Measurements from ENCODE around the gene CDK19. TPM values are rescaled to one million over a fixed set of nuclear protein-coding genes. Genes with fewer than 3 reads are reported as not detected.

The CDK19 gene
- total and polyA plus RNA-seq, 10 of the 15 experiments (the other 5 are each of a cell fraction or from before 2014, with no cell fraction given): 4.6 to 21.4 (median 12.4) TPM

DNA sequence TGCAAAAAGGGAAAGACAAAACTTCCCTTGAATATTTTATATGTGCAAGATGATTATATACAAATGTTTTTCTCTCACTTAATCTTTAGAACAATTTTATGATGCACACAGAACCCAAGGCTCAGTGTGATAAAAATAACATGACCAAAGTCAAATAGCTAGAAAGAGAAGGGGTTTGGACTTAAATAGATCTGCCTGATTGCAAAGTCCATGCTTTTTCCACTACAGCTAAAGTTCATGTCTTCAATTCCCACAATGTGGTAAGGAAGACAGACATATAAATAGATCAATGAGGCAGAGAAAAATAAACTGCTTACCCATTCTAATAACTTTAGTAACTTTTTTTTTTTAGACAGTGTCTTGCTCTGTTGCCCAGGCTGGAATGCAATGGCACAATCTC, 143.8 kb downstream of the CDK19 start:
- no peaks in the 10 kb centered on the region for H4K20me1 ChIP-seq (ENCODE audit: control insufficient read depth, insufficient read depth)
- POLR2A ChIA-PET: interaction anchor here (0.6 kb wide), 1 partner anchor 278 kb away, joined by 3 read pairs; no protein-coding TSS in a partner anchor
- intact Hi-C loops (cut with micrococcal nuclease; ENCODE audit: unreplicated experiment): no loop called here

DNA sequence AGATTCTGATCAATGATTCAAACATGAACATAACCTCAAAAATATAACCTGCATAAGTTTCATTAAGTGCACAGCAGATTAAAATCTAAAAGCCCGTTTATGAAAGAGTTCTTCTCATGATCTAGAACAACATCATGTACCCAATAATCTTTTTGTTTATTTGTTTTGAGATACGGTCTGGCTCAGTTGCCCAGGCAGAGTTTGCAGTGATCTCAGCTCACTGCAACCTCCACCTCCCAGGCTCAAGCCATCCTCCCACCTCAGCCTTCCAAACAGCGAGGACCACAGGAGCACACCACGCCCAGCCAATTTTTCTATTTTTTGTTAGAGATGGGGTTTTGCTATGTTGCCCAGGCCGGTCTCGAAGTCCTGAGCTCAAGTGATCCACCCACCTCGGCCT, 149.7 kb downstream of the CDK19 start:
- no peak for FAIRE-seq
- WGBS (ENCODE audit: insufficient coverage, insufficient replicate concordance, low lambda C conversion rate, missing lambda C conversion rate): 99% methylated on average over 7 of the region's 7 CpGs
- ChIA-PET SMC1A (ENCODE audit: uncharacterized antibody, unreplicated experiment) (interaction anchor here (0.6 to 0.7 kb wide), 2 partner anchors 24 to 117 kb away, joined by 3 read pairs; no protein-coding TSS in a partner anchor), POLR2A (no interaction called here), RAD21 (ENCODE audit: unreplicated experiment) (interaction anchor here (2.4 kb wide), 1 partner anchor 16 kb away, joined by 6 read pairs; no protein-coding TSS in a partner anchor), CTCF (interaction anchor here (0.8 to 1.6 kb wide), 4 partner anchors 14 to 245 kb away, joined by 3 to 5 read pairs (median 4); no protein-coding TSS in a partner anchor)
- DNase-seq (ENCODE audit: low read depth, low spot score): no peak
- Histone ChIP-seq H3K9me3 (replicated peaks; ENCODE audit: control insufficient read depth, insufficient read depth, low read length) (peaks cover 2% of the 10 kb centered on the region; the same call in 2 of the 3 replicates), H3K79me2 (ENCODE audit: control insufficient read depth, insufficient read depth, low read length) (no peaks in the 10 kb centered on the region), H3K4me3 (no peak overlapping the region), H3K27ac (ENCODE audit: control insufficient read depth, insufficient read depth) (no peak overlapping the region), H4K20me1 (ENCODE audit: control insufficient read depth, insufficient read depth) (no peaks in the 10 kb centered on the region), H3K4me2 (ENCODE audit: control insufficient read depth, insufficient read depth) (no peak overlapping the region), H3K4me1 (ENCODE audit: control insufficient read depth, insufficient read depth, low read length) (peaks cover 7% of the 10 kb centered on the region), H3K27me3 (replicated peaks in 1 of 2; ENCODE audit: control insufficient read depth in 2 of 2, insufficient read depth in 2 of 2, low read length in 1 of 2) (no peaks in the 10 kb centered on the region), H2AFZ (ENCODE audit: control insufficient read depth, low read depth, low read length) (no peak overlapping the region), H3K36me3 (ENCODE audit: control insufficient read depth in 2 of 2, insufficient read depth in 2 of 2, low read length in 1 of 2) (no peaks in the 10 kb centered on the region; a peak in 1 of 4 replicates), H3K9ac (ENCODE audit: control insufficient read depth, insufficient read depth, low read length) (no peak overlapping the region)
- intact Hi-C loops (cut with micrococcal nuclease; ENCODE audit: unreplicated experiment): no loop called here
- no TSS peak for BruUV-seq (replicated peaks)
- no peak for ATAC-seq
- no peak for TF ChIP-seq ZNF207 (IDR thresholded peaks at IDR 0.05; ENCODE audit: borderline replicate concordance)
- TF ChIP-seq NR2C1 (IDR thresholded peaks at IDR 0.05): no peak
- no peak for TF ChIP-seq ATF3 (IDR thresholded peaks at IDR 0.05; ENCODE audit: borderline replicate concordance, extremely low read depth, low read depth, low read length)
- TF ChIP-seq SRF (IDR thresholded peaks at IDR 0.05; ENCODE audit: low read depth in 2 of 2, low read length in 2 of 2): no peak
- no peak for TF ChIP-seq POLR2AphosphoS5 (IDR thresholded peaks at IDR 0.05; ENCODE audit: low read length)
- no peak for TF ChIP-seq USF1 (IDR thresholded peaks at IDR 0.05; ENCODE audit: borderline replicate concordance, extremely low read length, insufficient read depth, low read depth, low read length)
- in situ Hi-C loops (cut with MboI): no loop called here

More for the DNA sequence above, 143.8 kb downstream of the CDK19 start:
- in situ Hi-C loops (cut with MboI): no loop called here
- Histone ChIP-seq H3K4me3 (no peak overlapping the region), H3K79me2 (ENCODE audit: control insufficient read depth, insufficient read depth, low read length) (no peaks in the 10 kb centered on the region), H3K4me2 (ENCODE audit: control insufficient read depth, insufficient read depth) (no peak overlapping the region), H3K27ac (ENCODE audit: control insufficient read depth, insufficient read depth) (no peak overlapping the region), H3K9me3 (replicated peaks; ENCODE audit: control insufficient read depth, insufficient read depth, low read length) (no peaks in the 10 kb centered on the region), H3K4me1 (ENCODE audit: control insufficient read depth, insufficient read depth, low read length) (no peaks in the 10 kb centered on the region), H3K9ac (ENCODE audit: control insufficient read depth, insufficient read depth, low read length) (no peak overlapping the region), H2AFZ (ENCODE audit: control insufficient read depth, low read depth, low read length) (no peak overlapping the region), H3K36me3 (ENCODE audit: control insufficient read depth in 2 of 2, insufficient read depth in 2 of 2, low read length in 1 of 2) (no peaks in the 10 kb centered on the region; a peak in 1 of 4 replicates), H3K27me3 (replicated peaks in 1 of 2; ENCODE audit: control insufficient read depth in 2 of 2, insufficient read depth in 2 of 2, low read length in 1 of 2) (no peaks in the 10 kb centered on the region)
- DNase-seq (ENCODE audit: low read depth, low spot score): no peak
- ChIA-PET SMC1A (ENCODE audit: uncharacterized antibody, unreplicated experiment) (interaction anchor here (1.1 to 1.6 kb wide), 3 partner anchors 11 to 207 kb away, joined by 3 to 5 read pairs (median 4); no protein-coding TSS in a partner anchor), RAD21 (ENCODE audit: unreplicated experiment) (interaction anchor here (0.9 kb wide), 1 partner anchor 11 kb away, joined by 3 read pairs; no protein-coding TSS in a partner anchor), CTCF (interaction anchor here (0.8 to 1.6 kb wide), 3 partner anchors 52 to 278 kb away, joined by 3 to 6 read pairs (median 3); no protein-coding TSS in a partner anchor)
- ATAC-seq: no peak
- TF ChIP-seq, protein P1, sequence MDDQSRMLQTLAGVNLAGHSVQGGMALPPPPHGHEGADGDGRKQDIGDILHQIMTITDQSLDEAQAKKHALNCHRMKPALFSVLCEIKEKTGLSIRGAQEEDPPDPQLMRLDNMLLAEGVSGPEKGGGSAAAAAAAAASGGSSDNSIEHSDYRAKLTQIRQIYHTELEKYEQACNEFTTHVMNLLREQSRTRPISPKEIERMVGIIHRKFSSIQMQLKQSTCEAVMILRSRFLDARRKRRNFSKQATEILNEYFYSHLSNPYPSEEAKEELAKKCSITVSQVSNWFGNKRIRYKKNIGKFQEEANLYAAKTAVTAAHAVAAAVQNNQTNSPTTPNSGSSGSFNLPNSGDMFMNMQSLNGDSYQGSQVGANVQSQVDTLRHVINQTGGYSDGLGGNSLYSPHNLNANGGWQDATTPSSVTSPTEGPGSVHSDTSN (IDR thresholded peaks at IDR 0.05; ENCODE audit: insufficient replicate concordance, low read depth, low read length): no peak
- TF ChIP-seq JUNB (IDR thresholded peaks at IDR 0.05): no peak
- TF ChIP-seq DPF2 (IDR thresholded peaks at IDR 0.05): no peak
- no TSS peak for BruUV-seq (replicated peaks)
- no peak for FAIRE-seq

All from GM12878 (cell line).